ACC112 (cell line): ENCODE measurements around the gene GABBR2.

Experiments
- H2AFZ ChIP-seq: fragments of 200-600 bp; sonication (generic); one replicate; pipeline ENCODE4 v1.6.0; 2017; ENCODE audit warnings: antibody characterized with exemption, low read length; ENCODE audit not compliant: unreplicated experiment
- H3K27ac ChIP-seq: fragments of 200-600 bp; sonication (generic); 2 replicates; pipeline ENCODE4 v1.5.1; 2014; ENCODE audit warnings: low read depth, mild to moderate bottlenecking, antibody characterized with exemption, low read length, moderate library complexity
- H3K27me3 ChIP-seq: fragments of 200-600 bp; sonication (generic); 2 replicates; pipeline ENCODE4 v1.6.1; 2014; ENCODE audit warnings: mild to moderate bottlenecking, antibody characterized with exemption, low read length, moderate library complexity, mixed read lengths; ENCODE audit not compliant: insufficient read depth
- H3K36me3 ChIP-seq: fragments of 200-600 bp; sonication (generic); 2 replicates; pipeline ENCODE4 v1.6.1; 2016; ENCODE audit warnings: mild to moderate bottlenecking, antibody characterized with exemption, low read length, moderate library complexity, mixed read lengths; ENCODE audit not compliant: insufficient read depth
- H3K4me1 ChIP-seq: fragments of 200-600 bp; sonication (generic); one replicate; pipeline ENCODE4 v1.6.1; 2016; ENCODE audit warnings: low read length, mixed read lengths; ENCODE audit not compliant: insufficient read depth, unreplicated experiment, control insufficient read depth
- H3K4me3 ChIP-seq: fragments of 200-600 bp; sonication (generic); 2 replicates; pipeline ENCODE4 v1.5.1; 2014; ENCODE audit warnings: mild to moderate bottlenecking, low read depth, low read length
- H3K79me2 ChIP-seq: fragments of 200-600 bp; sonication (generic); one replicate; pipeline ENCODE4 v1.6.0; 2016; ENCODE audit warnings: low read length; ENCODE audit not compliant: control insufficient read depth, unreplicated experiment, insufficient read depth

The GABBR2 gene

DNA sequence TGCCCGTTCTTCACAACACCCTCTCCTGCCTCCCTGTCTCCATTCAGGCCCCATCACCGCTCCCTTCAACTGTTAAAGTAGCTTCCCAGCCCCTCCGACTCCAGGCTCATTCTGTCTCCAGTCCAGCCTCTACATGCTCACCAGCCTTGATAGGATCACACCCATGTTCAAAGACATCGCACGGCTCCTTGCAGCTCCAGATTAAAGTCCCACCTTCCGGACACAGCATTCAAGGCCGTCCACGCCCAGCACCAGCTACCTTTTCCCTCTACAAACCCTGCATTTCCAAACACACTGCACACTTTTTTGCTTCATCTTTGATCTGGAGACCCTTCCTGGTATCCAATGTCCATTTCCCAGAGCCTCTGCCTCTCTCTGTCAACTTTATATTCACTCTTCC lies 6.4 kb downstream of the GABBR2 start:
- Histone ChIP-seq H3K27ac (no peak overlapping the region), H3K27me3 (peaks cover 40% of the 10 kb centered on the region), H3K79me2 (no peaks in the 10 kb centered on the region), H3K4me3 (no peak overlapping the region), H2AFZ (no peak overlapping the region), H3K4me1 (peaks cover 5% of the 10 kb centered on the region), H3K36me3 (no peaks in the 10 kb centered on the region)

DNA sequence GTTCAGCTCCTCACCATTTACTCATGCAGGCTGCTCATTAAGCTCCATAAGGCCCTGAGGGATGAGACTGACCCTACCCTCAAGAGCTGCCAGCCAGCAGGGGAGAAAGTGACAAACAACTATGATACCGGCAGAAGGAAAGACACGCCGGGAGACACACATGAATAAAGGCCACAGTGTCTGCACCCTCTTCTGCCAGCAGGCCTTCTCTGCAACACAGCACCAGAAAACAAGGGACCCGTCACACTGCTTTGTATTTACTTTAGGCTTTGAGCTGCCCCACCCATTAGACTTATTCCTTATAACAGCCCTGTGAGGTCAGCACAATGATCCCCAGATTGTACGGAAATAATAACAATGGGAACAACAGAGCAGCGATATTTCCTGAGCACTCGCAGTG lies 7.2 kb downstream of the GABBR2 start:
- peaks cover 1% of the 10 kb centered on the region for H3K4me1 ChIP-seq
- no peak overlapping the region for H2AFZ ChIP-seq
- peaks cover 40% of the 10 kb centered on the region for H3K27me3 ChIP-seq
- H3K79me2 ChIP-seq: no peaks in the 10 kb centered on the region
- H3K4me3 ChIP-seq: no peak overlapping the region
- H3K27ac ChIP-seq: no peak overlapping the region
- H3K36me3 ChIP-seq: no peaks in the 10 kb centered on the region

DNA sequence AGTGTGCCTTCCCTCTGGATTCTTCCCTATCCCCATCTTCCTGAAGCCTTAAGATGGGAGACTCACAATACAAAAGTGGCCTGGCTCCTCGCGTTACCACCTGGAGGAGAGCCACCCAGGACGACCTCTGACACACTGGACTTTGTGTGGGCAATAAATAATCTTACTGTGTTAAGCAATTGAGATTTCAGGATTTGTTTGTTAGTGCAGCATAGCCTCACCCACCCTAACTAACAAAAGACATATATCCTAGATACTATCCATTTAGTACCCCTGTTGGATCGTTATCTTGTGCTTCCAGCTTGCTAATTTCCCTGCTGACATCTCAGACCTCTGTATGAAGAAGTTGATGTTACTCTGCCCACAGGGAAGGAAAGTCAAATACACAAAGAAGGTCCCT lies 7.9 kb downstream of the GABBR2 start:
- Histone ChIP-seq H3K36me3 (no peaks in the 10 kb centered on the region), H3K27ac (no peak overlapping the region), H3K79me2 (no peaks in the 10 kb centered on the region), H2AFZ (no peak overlapping the region), H3K4me1 (no peaks in the 10 kb centered on the region), H3K27me3 (peaks cover 43% of the 10 kb centered on the region), H3K4me3 (no peak overlapping the region)

DNA sequence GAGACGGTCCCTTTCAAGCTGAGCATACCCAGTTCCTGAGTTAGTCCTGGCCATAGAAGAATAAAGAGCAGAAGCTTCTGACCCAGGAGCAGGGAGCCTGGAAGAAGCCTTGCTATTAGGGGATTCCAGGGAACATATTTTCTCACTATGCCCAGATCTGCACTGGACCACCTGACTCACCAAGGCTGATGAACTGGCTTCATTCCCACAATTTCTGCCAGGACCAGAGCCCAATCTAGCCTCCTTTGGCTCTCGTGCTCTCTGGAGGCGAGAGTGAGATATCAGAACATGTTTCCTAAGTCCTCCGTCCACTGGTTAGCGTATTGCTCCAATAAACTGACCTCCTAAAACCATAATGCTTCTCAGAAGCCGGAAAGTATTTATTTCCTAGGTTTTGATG lies 9.9 kb downstream of the GABBR2 start:
- H3K36me3 ChIP-seq: no peaks in the 10 kb centered on the region
- H3K4me3 ChIP-seq: no peak overlapping the region
- no peak overlapping the region for H2AFZ ChIP-seq
- H3K27me3 ChIP-seq: peaks cover 28% of the 10 kb centered on the region
- H3K79me2 ChIP-seq: no peaks in the 10 kb centered on the region
- H3K27ac ChIP-seq: no peak overlapping the region
- no peaks in the 10 kb centered on the region for H3K4me1 ChIP-seq

DNA sequence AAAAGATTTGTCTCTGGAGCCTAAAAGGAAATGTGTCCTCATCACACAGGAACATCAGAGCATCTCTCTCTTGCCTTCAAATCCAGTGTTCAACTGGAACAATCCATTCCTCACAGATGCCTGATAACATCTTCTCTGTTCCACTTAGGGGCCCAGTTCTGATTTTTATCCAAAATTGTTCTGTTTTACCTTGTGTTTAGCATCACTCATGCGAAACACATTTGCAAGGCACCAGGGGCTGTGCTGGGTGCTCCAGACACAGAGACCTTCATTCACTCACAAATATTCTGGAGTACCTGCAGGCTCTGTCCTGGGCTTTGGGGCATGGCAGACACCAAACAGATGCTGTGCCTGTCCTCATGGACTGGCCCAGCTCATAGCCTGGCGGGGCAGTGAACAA lies 13.8 kb downstream of the GABBR2 start:
- H3K36me3 ChIP-seq: no peaks in the 10 kb centered on the region
- H3K27ac ChIP-seq: no peak overlapping the region
- no peak overlapping the region for H2AFZ ChIP-seq
- no peaks in the 10 kb centered on the region for H3K4me1 ChIP-seq
- peaks cover 9% of the 10 kb centered on the region for H3K27me3 ChIP-seq
- no peak overlapping the region for H3K4me3 ChIP-seq
- H3K79me2 ChIP-seq: no peaks in the 10 kb centered on the region

DNA sequence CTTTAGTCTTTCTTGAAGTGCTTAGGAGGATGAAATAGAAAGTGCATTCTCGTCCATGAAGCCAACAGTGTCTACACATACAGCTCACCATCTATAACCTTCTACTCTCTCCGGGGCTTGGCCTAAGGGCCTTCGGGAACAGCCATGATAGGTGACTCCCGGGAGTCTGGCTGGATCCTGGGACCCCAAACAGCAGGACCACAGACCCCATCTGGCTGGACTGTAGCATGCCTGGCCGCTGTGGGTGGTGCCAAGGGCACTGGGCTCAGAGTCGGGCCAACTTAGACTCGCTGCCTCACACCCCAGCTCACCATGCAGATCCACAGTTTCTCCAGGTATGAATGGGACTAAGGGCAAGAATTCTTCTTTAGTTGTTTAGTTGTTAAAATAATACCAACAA lies 16.3 kb downstream of the GABBR2 start:
- H3K79me2 ChIP-seq: no peaks in the 10 kb centered on the region
- no peaks in the 10 kb centered on the region for H3K36me3 ChIP-seq
- no peak overlapping the region for H2AFZ ChIP-seq
- H3K27me3 ChIP-seq: 0 out of 2 replicates have a peak, but pooled peaks cover 3% of the 10 kb centered on the region
- H3K27ac ChIP-seq: no peak overlapping the region
- no peaks in the 10 kb centered on the region for H3K4me1 ChIP-seq
- H3K4me3 ChIP-seq: no peak overlapping the region

DNA sequence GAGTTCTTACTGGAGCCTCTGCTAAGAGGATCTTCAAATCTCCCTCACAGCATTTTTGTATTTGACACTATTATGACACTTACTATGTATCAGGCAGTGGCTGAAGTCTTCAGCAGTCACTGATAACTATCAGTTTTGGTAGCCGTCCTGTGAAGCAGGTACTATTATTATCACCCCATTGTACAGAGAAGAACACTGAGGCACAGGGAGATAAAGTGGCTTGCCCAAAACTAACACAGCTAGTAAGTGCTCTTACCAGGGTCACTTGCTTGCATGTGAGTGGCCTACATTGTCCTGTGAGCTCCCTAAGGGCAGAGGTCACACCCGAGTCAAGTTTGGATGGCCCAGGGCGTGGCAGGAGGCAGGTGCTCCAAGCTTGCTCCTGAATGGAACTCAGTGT lies 16.8 kb downstream of the GABBR2 start:
- 0 out of 2 replicates have a peak, but pooled peaks cover 3% of the 10 kb centered on the region for H3K27me3 ChIP-seq
- no peaks in the 10 kb centered on the region for H3K36me3 ChIP-seq
- no peaks in the 10 kb centered on the region for H3K79me2 ChIP-seq
- H3K4me3 ChIP-seq: no peak overlapping the region
- no peak overlapping the region for H3K27ac ChIP-seq
- no peak overlapping the region for H2AFZ ChIP-seq
- H3K4me1 ChIP-seq: no peaks in the 10 kb centered on the region

DNA sequence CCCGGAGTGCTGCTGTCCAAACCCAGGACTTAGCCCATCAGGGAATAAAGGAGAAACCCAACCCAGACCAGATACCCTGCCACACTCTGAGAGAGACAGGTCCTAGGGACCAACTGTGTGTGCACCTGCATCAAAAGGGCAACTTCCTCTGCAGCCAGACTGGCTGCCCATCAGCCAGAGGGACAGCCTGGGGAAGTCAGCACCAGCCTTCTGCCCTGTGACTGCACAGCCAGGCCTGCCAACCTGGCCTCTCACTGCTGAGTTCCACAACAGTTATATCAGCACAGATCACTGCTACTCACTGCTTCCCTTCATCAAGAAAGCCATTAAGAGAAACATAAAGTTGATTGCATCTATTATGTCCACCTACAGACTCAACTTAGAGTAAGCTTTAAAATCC lies 18.0 kb downstream of the GABBR2 start:
- Histone ChIP-seq H3K4me3 (no peak overlapping the region), H3K79me2 (no peaks in the 10 kb centered on the region), H3K27ac (no peak overlapping the region), H3K36me3 (no peaks in the 10 kb centered on the region), H3K4me1 (no peaks in the 10 kb centered on the region), H3K27me3 (no peaks in the 10 kb centered on the region), H2AFZ (no peak overlapping the region)

DNA sequence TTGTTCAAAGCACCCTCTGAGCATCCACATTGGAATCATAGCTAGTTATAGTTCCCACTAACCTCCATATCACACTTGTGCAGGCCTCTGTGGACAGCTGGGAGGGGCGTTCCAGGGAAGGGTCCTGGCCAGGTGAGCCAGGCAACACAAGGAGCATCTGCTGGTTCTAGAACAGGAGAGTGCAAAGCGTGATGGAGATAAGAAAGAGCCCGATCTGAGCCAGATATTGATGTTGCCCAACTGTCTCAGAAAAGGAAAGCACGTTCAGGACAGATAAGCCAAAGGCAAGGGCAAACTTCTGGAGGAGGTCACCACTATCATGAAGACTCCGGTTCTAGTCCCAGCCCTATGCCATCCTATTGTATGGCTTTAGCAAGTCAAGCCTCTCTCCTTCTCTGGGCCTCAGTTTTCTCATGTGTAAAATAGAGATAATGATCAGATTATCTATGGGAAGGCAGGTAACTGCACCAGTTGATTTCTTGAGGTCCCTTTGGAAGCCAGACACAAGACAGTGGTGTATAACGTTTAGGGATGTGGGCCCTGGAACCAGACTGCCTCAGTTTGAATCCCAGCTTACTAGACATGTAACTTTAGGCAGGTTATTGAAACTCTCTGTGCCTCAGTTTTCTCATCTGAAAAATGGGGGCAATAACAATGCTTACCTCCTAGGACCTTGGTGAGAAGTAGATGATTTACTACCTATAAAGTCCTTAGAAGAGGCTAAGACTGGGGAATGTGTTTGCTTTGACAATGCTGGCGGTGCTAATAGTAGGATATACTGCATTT lies 19.8 kb downstream of the GABBR2 start:
- Histone ChIP-seq H2AFZ (no peak overlapping the region), H3K4me1 (peaks cover 4% of the 10 kb centered on the region), H3K4me3 (no peak overlapping the region), H3K27ac (no peak overlapping the region), H3K79me2 (no peaks in the 10 kb centered on the region), H3K36me3 (no peaks in the 10 kb centered on the region), H3K27me3 (no peaks in the 10 kb centered on the region)

DNA sequence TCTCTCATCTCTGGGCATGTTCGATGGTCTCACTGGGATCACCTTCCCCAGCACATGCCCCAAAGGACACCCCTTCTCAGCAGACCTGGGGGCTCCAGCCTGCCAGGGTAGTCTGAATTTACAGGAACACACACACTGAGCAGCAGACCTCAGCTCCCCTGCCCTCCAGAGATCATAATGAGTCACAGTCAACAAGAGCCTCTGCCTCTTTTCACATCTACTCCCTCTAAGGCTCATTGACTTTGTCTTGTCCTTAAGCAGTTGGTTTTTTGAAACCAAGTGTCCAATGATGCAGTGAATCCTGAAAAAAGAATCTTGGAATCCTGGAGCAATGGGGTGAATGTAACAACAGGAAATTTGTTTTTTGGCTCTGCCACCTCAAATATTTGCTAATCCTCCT lies 20.8 kb downstream of the GABBR2 start:
- Histone ChIP-seq H2AFZ (no peak overlapping the region), H3K27ac (no peak overlapping the region), H3K4me3 (no peak overlapping the region), H3K27me3 (no peaks in the 10 kb centered on the region), H3K79me2 (no peaks in the 10 kb centered on the region), H3K36me3 (no peaks in the 10 kb centered on the region), H3K4me1 (peaks cover 4% of the 10 kb centered on the region)
